WI38 (cell line): Measurements from ENCODE around the gene SEC61B.
A peak's percentile ranks its signal among the peaks of the same experiment; 100 is the strongest.

Source experiments
- H3K4me3 ChIP-seq: 2 replicates; pipeline ENCODE4 v1.5.1; 2011; ENCODE audit warnings: low read depth, mild to moderate bottlenecking, control low read depth, low read length
- TF ChIP-seq, protein P1 (sequence below): IDR thresholded peaks from 2 replicates; pipeline ENCODE4 v1.5.1; 2012; ENCODE audit warnings: low read depth, mild to moderate bottlenecking, control low read depth, low read length

Gene SEC61B

DNA sequence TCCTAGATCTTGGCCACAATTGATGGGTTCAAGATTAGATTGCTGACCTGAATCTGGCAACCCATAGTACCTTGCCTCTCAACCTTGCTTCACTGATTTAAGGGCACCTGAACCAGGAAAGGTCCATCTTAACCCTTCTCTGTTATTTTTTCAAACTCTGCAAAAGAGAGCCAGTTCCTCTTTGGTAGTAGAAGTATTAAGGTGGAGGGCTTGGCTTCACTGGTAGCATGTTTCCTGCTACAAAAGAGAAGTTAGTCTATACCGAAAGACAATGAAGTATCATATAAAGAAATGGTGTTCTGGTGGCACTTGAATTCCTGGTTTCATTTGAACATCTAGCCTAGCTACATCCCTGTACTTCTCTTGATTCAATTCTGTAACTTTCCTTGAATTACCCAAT, 8.9 kb upstream of the SEC61B start:
- TF ChIP-seq, protein P1, sequence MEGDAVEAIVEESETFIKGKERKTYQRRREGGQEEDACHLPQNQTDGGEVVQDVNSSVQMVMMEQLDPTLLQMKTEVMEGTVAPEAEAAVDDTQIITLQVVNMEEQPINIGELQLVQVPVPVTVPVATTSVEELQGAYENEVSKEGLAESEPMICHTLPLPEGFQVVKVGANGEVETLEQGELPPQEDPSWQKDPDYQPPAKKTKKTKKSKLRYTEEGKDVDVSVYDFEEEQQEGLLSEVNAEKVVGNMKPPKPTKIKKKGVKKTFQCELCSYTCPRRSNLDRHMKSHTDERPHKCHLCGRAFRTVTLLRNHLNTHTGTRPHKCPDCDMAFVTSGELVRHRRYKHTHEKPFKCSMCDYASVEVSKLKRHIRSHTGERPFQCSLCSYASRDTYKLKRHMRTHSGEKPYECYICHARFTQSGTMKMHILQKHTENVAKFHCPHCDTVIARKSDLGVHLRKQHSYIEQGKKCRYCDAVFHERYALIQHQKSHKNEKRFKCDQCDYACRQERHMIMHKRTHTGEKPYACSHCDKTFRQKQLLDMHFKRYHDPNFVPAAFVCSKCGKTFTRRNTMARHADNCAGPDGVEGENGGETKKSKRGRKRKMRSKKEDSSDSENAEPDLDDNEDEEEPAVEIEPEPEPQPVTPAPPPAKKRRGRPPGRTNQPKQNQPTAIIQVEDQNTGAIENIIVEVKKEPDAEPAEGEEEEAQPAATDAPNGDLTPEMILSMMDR: no peak
- H3K4me3 ChIP-seq: no peak overlapping the region

DNA sequence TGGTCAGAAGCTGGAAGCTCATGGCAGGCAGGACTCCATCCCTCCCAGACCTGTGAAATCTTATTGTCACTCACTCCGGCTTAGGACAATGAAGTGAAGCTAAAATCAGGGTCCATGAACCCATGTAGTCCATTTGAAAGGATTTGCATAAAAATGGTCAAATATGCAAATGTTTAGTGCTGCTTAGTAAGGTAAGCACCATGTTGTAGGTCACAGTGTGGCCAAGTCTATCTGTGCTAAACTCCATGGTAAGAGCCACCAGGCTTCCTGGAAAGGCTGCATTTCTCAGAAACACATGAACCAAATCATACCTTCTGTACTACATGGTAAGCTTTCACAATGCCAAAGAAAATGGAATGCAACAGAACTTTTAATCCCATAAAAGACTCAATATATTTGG, 6.0 kb upstream of the SEC61B start:
- H3K4me3 ChIP-seq: no peak overlapping the region
- TF ChIP-seq, protein P1: no peak

DNA sequence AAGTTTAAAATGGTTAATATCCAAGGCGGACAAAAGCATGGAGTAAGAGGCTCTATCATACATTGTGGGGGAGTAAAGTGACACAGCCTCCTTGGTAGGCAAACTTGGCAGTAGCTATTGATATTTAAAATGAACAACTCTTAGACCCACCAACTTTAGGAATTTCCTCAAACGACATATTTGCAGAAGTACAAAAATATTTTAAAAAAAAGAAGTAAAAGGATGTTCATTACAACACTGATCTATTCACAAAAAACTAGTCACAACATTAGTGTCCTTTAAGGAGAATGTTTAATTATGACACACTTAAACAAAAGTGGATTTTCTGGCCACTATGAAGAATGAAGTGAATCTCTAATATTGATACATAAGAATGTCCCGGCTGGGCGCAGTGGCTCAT, 2.1 kb upstream of the SEC61B start:
- TF ChIP-seq, protein P1: no peak
- peak overlapping the region; percentile 22; the same call in 1 of the 2 replicates for H3K4me3 ChIP-seq

DNA sequence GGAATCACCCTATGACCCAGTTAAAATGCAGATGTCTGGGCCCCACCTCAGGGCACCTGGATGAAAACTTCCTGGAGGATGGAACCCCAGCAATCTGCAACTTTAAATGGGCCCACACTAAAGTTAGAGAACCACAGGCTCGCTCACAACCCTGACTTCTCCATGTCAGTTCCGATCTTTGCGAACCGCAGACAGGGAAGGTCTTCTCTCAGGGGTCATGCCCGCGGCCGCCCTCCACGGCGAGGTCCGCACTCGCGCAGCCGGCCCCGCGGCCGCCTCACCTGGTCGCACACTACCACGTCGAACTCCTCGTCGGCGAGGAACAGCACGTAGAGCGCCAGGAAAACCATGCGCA, 839 bp upstream of the SEC61B start:
- TF ChIP-seq, protein P1: no peak
- H3K4me3 ChIP-seq: peak overlapping the region; percentile 95

DNA sequence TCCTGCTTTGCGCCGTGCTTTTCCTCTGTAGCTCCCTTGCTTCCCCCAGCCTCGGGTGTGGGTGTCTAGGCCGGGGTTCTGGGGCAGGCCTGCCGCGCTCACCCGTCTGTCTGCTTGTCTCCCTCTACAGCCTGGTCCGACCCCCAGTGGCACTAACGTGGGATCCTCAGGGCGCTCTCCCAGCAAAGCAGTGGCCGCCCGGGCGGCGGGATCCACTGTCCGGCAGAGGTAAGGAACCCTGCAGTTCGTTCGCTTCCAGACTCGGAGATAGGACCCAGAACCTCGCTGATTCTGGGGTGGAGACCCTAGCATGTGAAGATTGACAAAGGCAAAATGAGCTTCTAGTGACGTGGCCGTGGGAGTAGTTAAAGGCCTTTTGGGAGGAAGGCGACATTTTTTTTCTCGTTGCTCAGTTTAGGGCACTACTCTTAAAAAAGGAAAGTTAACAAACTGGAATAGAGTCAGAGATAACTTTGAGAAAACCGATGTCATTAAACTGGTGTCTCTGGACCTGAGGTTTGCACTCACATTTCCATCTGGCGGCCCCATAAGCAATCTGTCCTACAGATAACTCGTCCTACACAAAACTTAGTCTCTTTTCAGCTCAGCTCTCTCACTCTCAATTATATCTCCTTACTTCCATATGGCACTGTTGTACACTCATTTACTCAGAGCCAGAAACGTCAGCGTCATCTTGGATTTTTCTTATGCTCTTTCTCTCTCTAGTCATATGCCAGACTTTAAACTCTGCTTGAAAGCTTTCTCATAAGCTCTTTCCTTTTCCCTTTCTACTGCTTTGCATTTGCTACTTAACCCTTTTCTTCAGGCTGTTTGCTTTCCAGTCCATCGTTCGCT, 561 bp downstream of the SEC61B start:
- H3K4me3 ChIP-seq: peak overlapping the region; percentile 95
- TF ChIP-seq, protein P1: no peak

DNA sequence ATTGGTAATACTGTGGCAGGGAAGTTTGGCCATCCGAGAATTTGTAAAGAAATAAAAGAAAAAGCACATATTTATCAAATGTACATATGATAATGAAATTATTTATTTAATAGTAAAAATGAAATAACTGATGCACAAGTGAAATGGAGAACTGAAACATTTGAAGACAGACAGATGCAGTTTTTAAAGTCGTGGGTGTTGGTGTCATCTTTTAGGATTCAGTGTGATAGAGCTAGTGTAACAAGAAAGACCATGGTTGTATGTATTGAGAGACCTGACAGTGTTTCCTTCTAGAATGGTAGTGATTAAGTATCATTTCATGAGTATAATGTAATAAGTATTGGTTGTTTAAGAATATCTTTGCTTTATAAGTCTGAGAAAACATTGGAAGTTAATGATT, 2.4 kb downstream of the SEC61B start:
- TF ChIP-seq, protein P1: no peak

DNA sequence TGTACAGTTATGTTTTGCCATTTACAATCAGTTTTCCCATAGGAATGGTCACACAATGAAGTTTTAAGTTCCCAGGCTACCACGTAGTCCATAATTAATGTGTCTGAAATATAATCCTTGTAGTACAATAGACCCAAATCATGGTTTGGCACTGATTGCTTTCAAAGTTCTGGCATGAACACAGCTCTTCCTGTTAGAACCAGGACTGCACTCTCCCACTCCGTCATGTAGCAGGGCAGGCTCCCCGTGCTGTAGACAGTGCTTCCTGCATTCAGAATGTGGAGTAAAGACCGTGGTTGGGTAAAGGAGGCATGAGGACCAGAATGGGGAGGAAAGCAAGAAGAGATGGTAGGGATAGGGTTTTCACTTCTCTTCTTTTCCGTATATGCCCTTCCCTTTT, 4.0 kb downstream of the SEC61B start:
- TF ChIP-seq, protein P1: no peak
- no peak overlapping the region for H3K4me3 ChIP-seq

More for the DNA sequence above, 2.4 kb downstream of the SEC61B start:
- H3K4me3 ChIP-seq: no peak overlapping the region
